ENCODE data around the gene STK36.

DNA sequence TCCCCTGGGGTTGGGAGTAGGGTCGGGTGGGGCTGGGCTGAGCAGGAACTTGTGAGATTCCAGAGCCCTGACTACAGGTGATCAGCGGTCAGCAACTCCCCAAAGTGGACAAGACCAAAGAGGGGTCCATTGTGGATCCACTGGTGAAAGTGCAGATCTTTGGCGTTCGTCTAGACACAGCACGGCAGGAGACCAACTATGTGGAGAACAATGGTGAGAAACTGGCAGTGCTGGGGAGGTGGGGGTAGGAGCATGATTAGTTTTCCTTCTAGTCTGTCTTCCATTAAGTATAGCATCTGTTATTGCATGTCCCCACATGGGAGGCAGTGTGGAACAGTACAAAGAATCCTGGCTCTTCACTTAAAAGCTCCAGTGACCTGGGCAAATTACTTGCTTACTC lies 36.2 kb upstream of the STK36 start:
- TF ChIP-seq POLR2AphosphoS5 (IDR thresholded peaks at IDR 0.05; ENCODE audit: borderline replicate concordance, low read depth, low read length) (no peak), EZH2 (IDR thresholded peaks at IDR 0.05) (no peak)
